ENCODE data around the gene IL23R. TPM values are rescaled to one million over a fixed set of nuclear protein-coding genes. Genes with fewer than 3 reads are reported as not detected.

IL23R gene
- total RNA-seq, 1 experiment from 2014 or later: not detected

GRCh38 chr1:67264152-67264551 lies 97.9 kb downstream of the IL23R start:
- no peak overlapping the region for H2BK20ac ChIP-seq (ENCODE audit: low read depth, low read length, poor library complexity, severe bottlenecking)
- no peak overlapping the region for H3K27ac ChIP-seq (ENCODE audit: insufficient read length, low read depth, low read length)
- no peak overlapping the region for H2BK120ac ChIP-seq (ENCODE audit: low read depth, low read length, poor library complexity, severe bottlenecking)
- H3T11ph ChIP-seq (ENCODE audit: low read length): no peak overlapping the region
- Mint-ChIP-seq H3K4me1 (peaks cover 33 to 47% of the 10 kb centered on the region in 2 experiments), H3K9me3 (no peaks in the 10 kb centered on the region), H3K27ac (no peak overlapping the region), H3K27me3 (ENCODE audit: low read depth) (peaks cover 1% of the 10 kb centered on the region; the same call in 1 of the 2 replicates), H3K36me3 (ENCODE audit: insufficient read depth in 1 of 3, low read depth in 3 of 3) (no peaks in the 10 kb centered on the region), H3K4me3 (no peak overlapping the region)
- H3K23me2 ChIP-seq (ENCODE audit: insufficient read length, low read depth, low read length, poor library complexity, severe bottlenecking): no peaks in the 10 kb centered on the region
- no peak overlapping the region for H3K9ac ChIP-seq (ENCODE audit: extremely low read depth, insufficient read length, low read length)
- H2AFZ ChIP-seq (ENCODE audit: low read length): no peak overlapping the region
- no peaks in the 10 kb centered on the region for H3K27me3 ChIP-seq (ENCODE audit: insufficient read depth, low read length)
- no peak overlapping the region for H4K8ac ChIP-seq (replicated peaks; ENCODE audit: insufficient read length, low read depth, low read length)
- DNase-seq: no peak
- no peak overlapping the region for H3K56ac ChIP-seq (ENCODE audit: insufficient read length, low read depth, low read length)
- H3K18ac ChIP-seq (ENCODE audit: insufficient read length, low read depth, low read length): no peak overlapping the region
- H2BK12ac ChIP-seq (ENCODE audit: insufficient read length, low read depth, low read length): no peak overlapping the region
- no peak overlapping the region for H3K23ac ChIP-seq (ENCODE audit: insufficient read length, low read depth, low read length)
- no peak overlapping the region for H2AK5ac ChIP-seq (ENCODE audit: insufficient read length, low read length)
- H4K91ac ChIP-seq (ENCODE audit: insufficient read length, low read depth, low read length): no peak overlapping the region
- no peak overlapping the region for H4K5ac ChIP-seq (ENCODE audit: insufficient read length, low read depth, low read length)
- no peaks in the 10 kb centered on the region for H4K20me1 ChIP-seq (ENCODE audit: control insufficient read depth, insufficient read depth, insufficient read length)
- no peak overlapping the region for H3K4me2 ChIP-seq (ENCODE audit: insufficient read depth, insufficient read length, low read length)
- H3K9me3 ChIP-seq (ENCODE audit: control insufficient read depth, low read depth, low read length): no peaks in the 10 kb centered on the region
- TF ChIP-seq, protein P1, sequence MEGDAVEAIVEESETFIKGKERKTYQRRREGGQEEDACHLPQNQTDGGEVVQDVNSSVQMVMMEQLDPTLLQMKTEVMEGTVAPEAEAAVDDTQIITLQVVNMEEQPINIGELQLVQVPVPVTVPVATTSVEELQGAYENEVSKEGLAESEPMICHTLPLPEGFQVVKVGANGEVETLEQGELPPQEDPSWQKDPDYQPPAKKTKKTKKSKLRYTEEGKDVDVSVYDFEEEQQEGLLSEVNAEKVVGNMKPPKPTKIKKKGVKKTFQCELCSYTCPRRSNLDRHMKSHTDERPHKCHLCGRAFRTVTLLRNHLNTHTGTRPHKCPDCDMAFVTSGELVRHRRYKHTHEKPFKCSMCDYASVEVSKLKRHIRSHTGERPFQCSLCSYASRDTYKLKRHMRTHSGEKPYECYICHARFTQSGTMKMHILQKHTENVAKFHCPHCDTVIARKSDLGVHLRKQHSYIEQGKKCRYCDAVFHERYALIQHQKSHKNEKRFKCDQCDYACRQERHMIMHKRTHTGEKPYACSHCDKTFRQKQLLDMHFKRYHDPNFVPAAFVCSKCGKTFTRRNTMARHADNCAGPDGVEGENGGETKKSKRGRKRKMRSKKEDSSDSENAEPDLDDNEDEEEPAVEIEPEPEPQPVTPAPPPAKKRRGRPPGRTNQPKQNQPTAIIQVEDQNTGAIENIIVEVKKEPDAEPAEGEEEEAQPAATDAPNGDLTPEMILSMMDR (conservative IDR thresholded peaks at IDR 0.05): no peak
- H3K79me1 ChIP-seq (ENCODE audit: insufficient read depth, low read depth, low read length, poor library complexity, severe bottlenecking): no peaks in the 10 kb centered on the region
- H2BK15ac ChIP-seq (ENCODE audit: low read depth, low read length): no peak overlapping the region
- no peak overlapping the region for H3K14ac ChIP-seq (ENCODE audit: insufficient read depth, low read length)
- peaks cover 7% of the 10 kb centered on the region for H3K4me1 ChIP-seq (ENCODE audit: insufficient read depth, low read length)
- H3K4ac ChIP-seq (ENCODE audit: low read depth, low read length): no peak overlapping the region
- H3K79me2 ChIP-seq (ENCODE audit: insufficient read depth, low read length): no peaks in the 10 kb centered on the region
- H2BK5ac ChIP-seq (ENCODE audit: insufficient read length, low read length): no peak overlapping the region

Measured in H9 (cell line).